HepG2 (cell line): ENCODE data around the gene LCAT. TPM values are rescaled to one million over a fixed set of nuclear protein-coding genes. Genes with fewer than 3 reads are reported as not detected.
A peak's percentile ranks its signal among the peaks of the same experiment; 100 is the strongest.

Experiments used
- BATF2 ChIP-seq: sonication (generic); formaldehyde crosslinking; IDR thresholded peaks from 2 replicates; pipeline ENCODE4 v1.8.0; 2022; ENCODE audit warnings: mild to moderate bottlenecking, missing genetic modification reagents, moderate library complexity
- GZF1 ChIP-seq: sonication (generic); formaldehyde crosslinking; IDR thresholded peaks from 2 replicates; pipeline ENCODE4 v1.5.1; 2020; ENCODE audit warnings: mild to moderate bottlenecking, missing genetic modification reagents
- HMG20A ChIP-seq: IDR thresholded peaks from 2 replicates; pipeline ENCODE4 v1.6.1; 2016; ENCODE audit warnings: borderline replicate concordance
- NR1H2 ChIP-seq: sonication (generic); formaldehyde crosslinking; IDR thresholded peaks from 2 replicates; pipeline ENCODE4 v1.8.1; 2022; ENCODE audit warnings: low read depth, missing genetic modification reagents, borderline replicate concordance
- PHF20 ChIP-seq: sonication (generic); formaldehyde crosslinking; IDR thresholded peaks from 2 replicates; pipeline ENCODE4 v1.5.0; 2020; ENCODE audit warnings: mild to moderate bottlenecking, missing genetic modification reagents
- RFX3 ChIP-seq: IDR thresholded peaks from 2 replicates; pipeline ENCODE4 v1.6.1; 2016; ENCODE audit warnings: missing biosample characterization, missing genetic modification reagents
- SRSF4 ChIP-seq: fragments of 200-400 bp; formaldehyde crosslinking; IDR thresholded peaks from one replicate; pipeline ENCODE4 v1.6.1; 2018; ENCODE audit warnings: mild to moderate bottlenecking, low read depth, low read length, moderate library complexity; ENCODE audit not compliant: poor library complexity, severe bottlenecking
- TFDP2 ChIP-seq: sonication (generic); formaldehyde crosslinking; IDR thresholded peaks from 2 replicates; pipeline ENCODE4 v1.4.0; 2020; ENCODE audit warnings: missing genetic modification reagents
- TRIM22 ChIP-seq: fragments of 450-650 bp; IDR thresholded peaks from 2 replicates; pipeline ENCODE4 v1.6.1; 2017
- ZBTB42 ChIP-seq: sonication (generic); formaldehyde crosslinking; IDR thresholded peaks from 2 replicates; pipeline ENCODE4 v1.5.0; 2020; ENCODE audit warnings: mild to moderate bottlenecking, missing genetic modification reagents
- ZHX2 ChIP-seq, 2 experiments: sonication (generic) in 1 of 2; formaldehyde crosslinking in 1 of 2; IDR thresholded peaks; 2 replicates each; pipeline versions ENCODE4 v1.6.1 to v1.9.0; 2014 to 2022; ENCODE audit warnings: antibody characterized with exemption in 1 of 2, borderline replicate concordance in 1 of 2, inconsistent platforms in 1 of 2, low read depth in 1 of 2, missing genetic modification reagents in 1 of 2
- ZNF430 ChIP-seq: sonication (generic); formaldehyde crosslinking; IDR thresholded peaks from 2 replicates; pipeline ENCODE4 v1.9.0; 2021; ENCODE audit warnings: mild to moderate bottlenecking, missing genetic modification reagents
- ZNF513 ChIP-seq: sonication (generic); formaldehyde crosslinking; conservative IDR thresholded peaks from 2 replicates; pipeline ENCODE4 v1.5.0; 2020; ENCODE audit warnings: missing genetic modification reagents
- ZNF550 ChIP-seq: sonication (generic); formaldehyde crosslinking; IDR thresholded peaks from 2 replicates; pipeline ENCODE4 v1.4.0; 2020; ENCODE audit warnings: mild to moderate bottlenecking, missing genetic modification reagents, borderline replicate concordance
- ZNF704 ChIP-seq: sonication (generic); formaldehyde crosslinking; IDR thresholded peaks from 2 replicates; pipeline ENCODE4 v1.8.1; 2023; ENCODE audit warnings: mild to moderate bottlenecking, inconsistent platforms, moderate library complexity, missing genetic modification reagents, borderline replicate concordance
- ZNF788 ChIP-seq: sonication (generic); formaldehyde crosslinking; IDR thresholded peaks from 2 replicates; pipeline ENCODE4 v1.5.0; 2020; ENCODE audit warnings: mild to moderate bottlenecking, missing genetic modification reagents, borderline replicate concordance
- polyA plus RNA-seq, 8 experiments: library from polyadenylated mRNA; depleted of rRNA in 3 of 8; stranded (reverse) in 7 of 8; unstranded in 1 of 8; fragments of >200 nt; fragmentation: Illumina TruSeq in 4 of 8; extraction: Trizol in 4 of 8; gene quantifications; 2 replicates each; pipeline versions ENCODE4 v1.2.1 to v1.2.3, GENCODE V29; 2011 to 2016; ENCODE audit warnings: low read depth in 4 of 8, missing spikeins in 1 of 8, mixed read lengths in 1 of 8; ENCODE audit not compliant: insufficient read depth in 1 of 8
- total RNA-seq, 5 experiments: library from RNA; depleted of rRNA; stranded (reverse); fragments of >200 nt; fragmentation: Illumina TruSeq; extraction: Trizol; gene quantifications; 2 replicates each; pipeline ENCODE4 v1.2.3, GENCODE V29; 2016; ENCODE audit warnings: low read depth in 1 of 5

LCAT gene
- total and polyA plus RNA-seq, 2 of the 13 experiments (the other 11 are each of a cell fraction or from before 2014, with no cell fraction given): 36.1 to 38.9 TPM

GRCh38 chr16:67987460-67988160 lies 43.7 kb upstream of the LCAT start (continued):
- no peak for TF ChIP-seq ZBTB42
- no peak for TF ChIP-seq ZHX2 (IDR thresholded peaks at IDR 0.05; ENCODE audit: low read depth)
- TF ChIP-seq ZHX2 (CRISPR knock-in tag; IDR thresholded peaks at IDR 0.05; ENCODE audit: borderline replicate concordance): no peak
- no peak for TF ChIP-seq BATF2 (CRISPR knock-in tag)
- TF ChIP-seq NR1H2 (CRISPR knock-in tag): no peak
- 0 out of 2 replicates have a peak, but pooled peaks have one; percentile 15 for TF ChIP-seq ZNF704 (CRISPR knock-in tag)
- TF ChIP-seq TFDP2 (CRISPR knock-in tag): no peak
- TF ChIP-seq HMG20A: no peak
- TF ChIP-seq ZNF788: peak; percentile 41; the same call in 1 of the 2 replicates
- TF ChIP-seq ZNF430: no peak
- TF ChIP-seq RFX3: no peak
- no peak for TF ChIP-seq TRIM22
- TF ChIP-seq ZNF513 (CRISPR knock-in tag): no peak
- TF ChIP-seq PHF20 (CRISPR knock-in tag): peak; percentile 61
- TF ChIP-seq SRSF4: no peak
- TF ChIP-seq ZNF550 (CRISPR knock-in tag): no peak
- no peak for TF ChIP-seq GZF1 (CRISPR knock-in tag)
